ENCODE results near the gene TOMM40.
"Not testable (repeated sequence)": the region's sequence is repeated elsewhere in the genome, so short reads cannot be mapped to it uniquely, and the experiment has no call there.

TOMM40 gene

DNA sequence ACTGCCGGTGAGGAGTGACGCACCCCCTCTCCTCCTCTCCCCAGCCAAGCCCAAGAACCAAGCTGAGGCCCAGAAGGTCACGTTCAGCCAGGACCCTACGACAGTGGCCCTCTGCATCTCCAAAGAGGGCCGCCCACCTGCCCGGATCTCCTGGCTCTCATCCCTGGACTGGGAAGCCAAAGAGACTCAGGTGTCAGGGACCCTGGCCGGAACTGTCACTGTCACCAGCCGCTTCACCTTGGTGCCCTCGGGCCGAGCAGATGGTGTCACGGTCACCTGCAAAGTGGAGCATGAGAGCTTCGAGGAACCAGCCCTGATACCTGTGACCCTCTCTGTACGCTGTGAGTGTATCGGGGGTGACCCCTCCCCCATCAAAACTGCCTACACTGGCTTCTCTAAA lies 19.2 kb upstream of the TOMM40 start:
- no peak for DNase-seq (ENCODE audit: low read depth, low spot score)

DNA sequence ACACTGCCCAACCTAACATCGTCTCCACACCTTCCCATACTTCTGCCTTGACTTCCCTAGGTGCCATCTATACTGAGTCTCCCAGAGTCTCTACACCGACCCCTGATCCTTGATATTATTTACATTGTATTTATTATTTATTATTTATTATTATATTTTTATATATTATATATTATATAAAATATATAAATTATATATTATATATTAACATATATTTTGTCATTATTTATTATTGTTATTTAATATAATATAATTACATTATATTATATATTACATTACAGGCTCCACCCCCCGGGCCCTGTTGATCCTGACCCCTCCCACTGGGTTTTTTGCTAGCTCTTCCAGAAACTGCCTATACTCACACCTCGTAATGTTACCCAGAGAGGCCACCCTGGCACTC lies 18.4 kb upstream of the TOMM40 start:
- DNase-seq (ENCODE audit: low read depth, low spot score) = no peak

DNA sequence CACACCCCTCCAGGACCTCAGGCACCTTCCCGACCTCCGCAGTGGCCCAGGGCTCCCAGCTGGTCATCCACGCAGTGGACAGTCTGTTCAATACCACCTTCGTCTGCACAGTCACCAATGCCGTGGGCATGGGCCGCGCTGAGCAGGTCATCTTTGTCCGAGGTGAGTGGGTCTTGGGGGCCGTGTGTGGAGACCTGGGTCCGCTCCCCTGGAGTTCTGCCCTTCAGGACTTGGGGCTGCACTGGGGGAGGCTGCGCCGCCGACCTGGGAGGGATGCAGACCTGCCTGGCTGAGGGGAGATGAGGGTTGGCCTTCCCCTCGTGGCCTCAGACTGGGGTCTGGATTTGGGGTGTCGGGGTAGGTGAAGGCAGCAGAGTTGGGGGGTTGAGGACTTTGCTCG lies 16.7 kb upstream of the TOMM40 start:
- DNase-seq (ENCODE audit: low read depth, low spot score) = no peak

DNA sequence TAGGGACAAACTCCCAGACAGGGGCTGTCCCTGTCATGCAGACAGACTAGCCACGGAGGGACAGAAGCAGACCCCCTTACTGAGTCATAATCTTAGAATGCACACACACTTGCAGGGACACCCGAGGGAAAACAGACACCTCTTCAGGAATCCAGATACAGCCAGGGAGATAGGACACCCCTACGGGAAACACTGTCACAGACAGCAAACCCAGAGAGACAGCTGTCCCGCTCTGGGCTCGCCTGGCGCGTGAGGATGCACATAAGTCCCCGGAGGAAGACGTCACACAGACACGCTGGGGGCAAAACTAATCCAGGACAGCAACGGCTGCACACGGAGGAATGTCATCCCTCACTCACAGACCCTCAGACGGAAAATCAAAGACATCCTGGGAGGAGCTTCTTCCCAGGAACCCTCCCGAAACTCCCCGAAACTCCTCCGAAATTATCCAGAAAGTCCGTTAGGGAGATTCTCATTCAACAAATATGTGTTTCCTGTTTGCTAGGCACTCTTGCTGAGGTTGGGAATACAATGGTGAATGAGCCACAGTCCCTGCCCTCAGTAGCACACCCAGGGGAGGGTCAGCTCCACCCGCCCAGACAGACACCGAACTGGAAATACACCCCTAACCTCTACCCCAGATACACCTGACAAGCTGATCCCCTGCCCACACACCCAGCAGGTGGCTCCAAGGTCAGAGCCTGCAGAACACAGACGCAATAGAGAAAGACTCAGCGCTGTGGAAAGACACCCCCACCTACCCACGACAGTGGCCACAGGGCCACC lies 15.2 kb upstream of the TOMM40 start:
- no peak for DNase-seq (ENCODE audit: low read depth, low spot score)

DNA sequence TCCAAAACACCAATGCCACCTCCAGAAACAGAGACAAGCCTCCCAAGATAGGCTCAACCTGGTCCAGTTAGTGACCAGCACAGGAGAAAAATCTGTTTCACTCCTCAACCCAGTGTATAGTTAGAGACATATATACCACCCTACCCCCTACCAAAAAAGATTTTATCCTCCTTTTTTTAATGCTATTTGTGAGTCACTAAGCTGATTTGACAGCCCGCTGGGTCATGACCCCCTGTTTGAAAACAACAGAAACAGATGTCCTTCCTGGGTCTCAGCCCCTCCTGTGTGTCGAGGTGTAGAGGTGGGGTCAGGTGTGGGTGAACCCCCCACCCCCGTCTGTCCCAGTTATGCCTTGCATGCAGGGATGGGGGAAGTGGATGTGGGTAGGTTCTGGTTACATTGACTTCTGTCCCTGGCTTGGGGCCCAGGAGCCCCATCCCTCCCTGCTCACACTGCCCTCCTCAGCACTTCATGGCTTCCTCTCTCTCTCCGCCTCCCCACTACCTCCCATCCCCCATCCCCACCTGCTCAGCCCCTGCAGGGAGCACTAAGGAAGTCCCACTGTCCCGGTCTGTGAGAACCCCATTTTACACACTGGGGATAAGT lies 14.0 kb upstream of the TOMM40 start:
- no peak for DNase-seq (ENCODE audit: low read depth, low spot score)

DNA sequence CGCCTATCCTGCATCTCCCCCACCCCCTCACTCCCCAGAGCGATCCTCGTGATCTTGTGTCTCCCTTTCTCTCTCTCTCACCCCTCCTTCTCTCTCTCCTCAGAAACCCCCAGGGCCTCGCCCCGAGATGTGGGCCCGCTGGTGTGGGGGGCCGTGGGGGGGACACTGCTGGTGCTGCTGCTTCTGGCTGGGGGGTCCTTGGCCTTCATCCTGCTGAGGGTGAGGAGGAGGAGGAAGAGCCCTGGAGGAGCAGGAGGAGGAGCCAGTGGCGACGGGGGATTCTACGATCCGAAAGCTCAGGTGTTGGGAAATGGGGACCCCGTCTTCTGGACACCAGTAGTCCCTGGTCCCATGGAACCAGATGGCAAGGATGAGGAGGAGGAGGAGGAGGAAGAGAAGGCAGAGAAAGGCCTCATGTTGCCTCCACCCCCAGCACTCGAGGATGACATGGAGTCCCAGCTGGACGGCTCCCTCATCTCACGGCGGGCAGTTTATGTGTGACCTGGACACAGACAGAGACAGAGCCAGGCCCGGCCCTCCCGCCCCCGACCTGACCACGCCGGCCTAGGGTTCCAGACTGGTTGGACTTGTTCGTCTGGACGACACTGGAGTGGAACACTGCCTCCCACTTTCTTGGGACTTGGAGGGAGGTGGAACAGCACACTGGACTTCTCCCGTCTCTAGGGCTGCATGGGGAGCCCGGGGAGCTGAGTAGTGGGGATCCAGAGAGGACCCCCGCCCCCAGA lies 12.8 kb upstream of the TOMM40 start:
- no peak for DNase-seq (ENCODE audit: low read depth, low spot score)

DNA sequence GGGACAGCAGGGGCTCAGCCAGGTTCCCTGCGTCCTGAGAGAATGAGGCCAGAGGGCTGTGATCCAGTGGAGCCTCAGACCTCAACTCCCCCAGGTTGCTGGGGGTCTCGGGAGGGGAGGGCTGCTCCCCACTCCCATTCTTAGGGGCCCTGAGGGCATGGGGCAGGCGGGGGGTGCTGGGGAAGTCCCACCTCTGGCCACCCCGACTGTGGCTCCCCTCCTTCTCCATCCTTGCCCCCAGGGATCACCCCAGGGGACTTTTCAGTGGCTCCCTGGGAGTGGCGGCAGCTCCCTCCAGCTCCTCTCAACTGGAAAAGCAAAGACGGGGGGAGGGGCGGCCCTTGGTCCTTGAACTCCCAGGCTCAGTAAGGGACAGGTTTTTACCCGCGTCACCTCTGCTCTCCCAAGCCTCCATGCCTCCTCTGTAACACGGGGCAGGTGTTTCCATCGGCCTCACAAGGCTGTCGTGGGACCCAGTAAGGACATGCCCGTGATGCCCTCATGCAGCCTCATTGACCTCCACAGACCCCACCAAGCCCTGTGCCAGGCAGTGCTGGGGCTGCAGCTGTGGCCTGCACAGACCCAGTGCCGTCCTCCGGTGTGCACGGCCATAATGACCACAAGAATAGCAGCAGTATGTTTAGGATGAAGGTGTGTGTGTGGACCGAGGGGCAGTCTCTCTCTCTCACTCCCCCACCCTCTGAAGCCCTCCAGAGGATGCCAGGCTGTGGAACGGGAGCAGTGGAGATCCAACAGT lies 11.6 kb upstream of the TOMM40 start:
- no peak for DNase-seq (ENCODE audit: low read depth, low spot score)

DNA sequence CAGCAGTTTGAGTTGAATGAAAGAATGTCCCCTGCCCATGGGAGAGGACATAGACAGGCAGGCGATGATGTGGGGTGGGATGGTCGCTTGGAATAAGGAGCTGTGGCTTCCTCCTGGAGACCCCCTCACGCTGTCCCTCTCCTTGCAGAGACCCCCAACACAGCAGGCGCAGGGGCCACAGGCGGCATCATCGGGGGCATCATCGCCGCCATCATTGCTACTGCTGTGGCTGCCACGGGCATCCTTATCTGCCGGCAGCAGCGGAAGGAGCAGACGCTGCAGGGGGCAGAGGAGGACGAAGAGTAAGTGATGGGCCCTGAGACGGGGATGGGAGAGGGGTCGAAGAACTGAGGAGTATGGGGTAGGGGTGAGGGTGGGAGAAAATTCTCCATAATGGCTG lies 9.0 kb upstream of the TOMM40 start:
- DNase-seq (ENCODE audit: low read depth, low spot score) = no peak

DNA sequence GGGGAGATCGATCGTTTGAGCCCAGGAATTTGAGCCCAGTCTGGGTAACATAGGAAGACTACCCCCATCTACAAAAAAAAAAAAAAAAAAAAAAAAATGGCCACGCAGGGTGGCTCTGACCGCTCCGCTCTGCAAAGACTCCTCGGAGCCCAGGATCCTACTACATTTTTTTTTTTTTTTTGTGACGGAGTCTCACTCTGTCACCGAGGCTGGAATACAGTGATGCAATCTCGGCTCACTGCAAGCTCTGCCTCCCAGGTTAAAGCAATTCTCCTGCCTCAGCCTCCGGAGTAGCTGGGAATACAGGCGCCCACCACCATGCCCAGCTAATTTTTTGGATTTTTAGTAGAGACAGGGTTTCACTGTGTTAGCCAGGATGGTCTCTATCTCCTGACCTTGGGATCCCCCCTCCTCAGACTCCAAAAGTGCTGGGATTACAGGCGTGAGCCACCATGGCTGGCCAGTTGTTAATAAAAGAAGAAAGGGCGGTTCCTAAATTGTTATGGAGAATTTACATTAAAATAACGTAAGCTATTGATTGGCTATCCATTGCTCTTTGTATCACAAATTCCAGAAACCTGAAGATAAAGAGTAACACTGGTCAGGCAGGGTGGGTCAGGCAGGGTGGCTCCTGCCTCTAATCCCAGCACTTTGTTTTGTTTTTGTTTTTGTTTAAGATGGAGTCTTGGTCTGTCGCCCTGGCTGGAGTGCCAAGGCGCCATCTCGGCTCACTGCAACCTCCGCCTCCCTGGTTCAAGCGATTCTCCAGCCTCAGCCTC lies 8.2 kb upstream of the TOMM40 start:
- not testable (repeated sequence) for DNase-seq (ENCODE audit: low read depth, low spot score)

DNA sequence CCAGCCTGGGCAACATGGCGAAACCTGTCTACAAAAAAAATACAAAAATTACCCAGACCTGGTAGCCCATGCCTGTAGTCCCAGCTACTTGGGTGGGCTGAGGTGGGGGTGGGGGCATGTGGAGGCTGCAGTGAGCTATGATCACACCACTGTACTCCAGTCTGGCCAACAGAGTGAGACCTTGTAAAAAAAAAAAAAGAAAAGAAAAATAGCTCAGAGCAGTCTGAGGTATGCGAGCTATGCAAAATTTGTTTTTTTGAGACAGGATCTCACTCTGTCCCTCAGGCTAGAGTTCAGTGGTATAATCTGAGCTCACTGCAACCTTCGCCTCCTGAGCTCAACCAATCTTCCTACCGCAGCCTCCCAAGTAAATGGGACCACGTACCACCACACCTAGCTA lies 7.1 kb upstream of the TOMM40 start:
- DNase-seq (ENCODE audit: low read depth, low spot score) = no peak

DNA sequence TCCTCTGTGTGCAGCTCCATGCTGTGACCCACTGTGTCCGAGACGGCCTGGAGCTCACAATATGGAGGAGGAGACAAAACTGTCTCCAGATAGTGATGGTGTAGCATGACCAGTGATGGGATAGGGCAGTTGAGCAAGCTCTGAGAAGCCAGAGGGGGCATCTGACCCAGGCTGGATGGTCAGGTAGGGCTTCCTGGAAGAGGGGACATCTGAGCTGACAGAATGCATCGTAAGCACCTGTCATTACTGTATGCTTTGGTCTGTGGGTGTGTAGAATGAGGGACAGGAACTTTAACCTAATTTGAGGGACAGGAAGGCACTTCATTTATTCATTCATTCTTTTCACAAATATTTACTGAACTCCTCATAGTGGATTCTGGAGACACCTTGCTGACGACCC lies 6.5 kb upstream of the TOMM40 start:
- DNase-seq (ENCODE audit: low read depth, low spot score) = no peak

DNA sequence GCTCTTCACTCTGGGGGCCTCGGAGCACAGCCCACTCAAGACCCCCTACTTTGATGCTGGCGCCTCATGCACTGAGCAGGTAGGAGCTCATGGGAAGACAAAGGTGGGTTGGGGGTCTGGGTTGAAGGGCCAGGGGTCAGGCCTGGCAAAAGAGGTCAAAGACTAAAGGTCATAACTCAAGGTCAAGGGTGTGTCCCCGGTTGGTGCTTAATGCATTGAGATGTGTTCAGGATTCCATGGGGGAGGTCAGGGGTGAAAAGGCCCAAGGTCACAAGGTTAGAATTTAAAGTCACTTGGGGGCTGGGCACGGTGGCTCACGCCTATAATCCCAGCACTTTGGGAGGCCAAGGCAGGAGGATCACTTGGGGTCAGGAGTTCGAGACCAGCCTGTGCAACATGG lies 4.9 kb upstream of the TOMM40 start:
- DNase-seq (ENCODE audit: low read depth, low spot score) = no peak

DNA sequence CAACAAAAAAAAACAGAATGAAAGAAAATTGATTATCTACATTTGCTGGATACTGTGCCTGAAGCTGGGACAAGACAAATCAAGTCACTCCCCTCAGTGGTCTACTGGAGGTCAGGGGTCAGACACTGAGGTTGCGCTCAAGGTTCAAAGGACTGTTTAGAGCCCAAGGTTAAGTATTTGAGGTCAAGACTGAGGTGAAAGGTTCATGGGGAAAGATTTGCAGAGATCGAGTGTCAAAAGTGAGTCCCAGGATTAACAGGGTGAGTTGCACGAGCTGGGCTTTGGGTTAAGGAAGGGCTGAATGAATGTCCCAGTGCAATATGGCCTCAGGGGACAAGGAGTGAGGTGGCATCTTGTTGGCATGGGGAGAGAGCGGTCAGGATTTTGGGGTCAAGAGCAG lies 3.4 kb upstream of the TOMM40 start:
- DNase-seq (ENCODE audit: low read depth, low spot score) = no peak

DNA sequence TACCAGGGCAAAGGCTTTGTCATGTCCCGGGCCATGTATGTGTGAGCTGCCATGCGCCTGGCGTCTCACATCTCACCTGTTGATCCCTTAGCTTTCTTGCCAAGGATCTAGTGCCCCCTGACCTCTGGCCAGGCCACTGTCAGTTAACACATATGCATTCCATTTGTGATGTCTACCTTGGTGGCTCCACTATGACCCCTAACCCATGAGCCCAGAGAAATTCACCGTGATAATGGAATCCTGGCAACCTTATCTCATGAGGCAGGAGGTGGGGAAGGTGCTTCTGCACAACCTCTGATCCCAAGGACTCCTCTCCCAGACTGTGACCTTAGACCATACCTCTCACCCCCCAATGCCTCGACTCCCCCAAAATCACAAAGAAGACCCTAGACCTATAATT lies 2.7 kb upstream of the TOMM40 start:
- not testable (repeated sequence) for DNase-seq (ENCODE audit: low read depth, low spot score)

DNA sequence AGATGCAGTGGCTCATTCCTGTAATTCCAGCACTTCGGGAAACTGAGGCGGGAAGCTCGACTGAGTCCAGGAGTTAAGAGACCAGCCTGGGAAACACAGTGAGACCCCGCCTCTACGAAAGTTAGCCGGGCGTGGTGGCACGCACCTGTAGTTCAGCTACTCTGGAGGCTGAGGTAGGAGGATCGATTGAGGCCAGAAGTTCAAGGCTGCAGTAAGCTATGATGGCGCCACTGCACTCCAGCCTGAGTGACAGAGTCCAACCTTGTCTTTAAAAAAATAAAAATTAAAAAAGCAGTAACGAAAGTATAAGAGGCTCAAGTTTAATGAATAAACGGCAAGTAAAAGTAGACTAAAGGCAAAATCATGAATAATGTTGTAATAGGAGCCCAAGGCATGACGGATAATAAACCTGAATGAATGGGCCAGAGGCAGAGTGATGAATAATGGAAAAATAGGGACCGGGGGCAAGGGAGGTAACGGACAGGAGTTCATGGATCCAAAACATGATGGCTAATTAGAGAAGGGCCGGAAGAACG lies 1.2 kb upstream of the TOMM40 start:
- DNase-seq (ENCODE audit: low read depth, low spot score) = no peak

DNA sequence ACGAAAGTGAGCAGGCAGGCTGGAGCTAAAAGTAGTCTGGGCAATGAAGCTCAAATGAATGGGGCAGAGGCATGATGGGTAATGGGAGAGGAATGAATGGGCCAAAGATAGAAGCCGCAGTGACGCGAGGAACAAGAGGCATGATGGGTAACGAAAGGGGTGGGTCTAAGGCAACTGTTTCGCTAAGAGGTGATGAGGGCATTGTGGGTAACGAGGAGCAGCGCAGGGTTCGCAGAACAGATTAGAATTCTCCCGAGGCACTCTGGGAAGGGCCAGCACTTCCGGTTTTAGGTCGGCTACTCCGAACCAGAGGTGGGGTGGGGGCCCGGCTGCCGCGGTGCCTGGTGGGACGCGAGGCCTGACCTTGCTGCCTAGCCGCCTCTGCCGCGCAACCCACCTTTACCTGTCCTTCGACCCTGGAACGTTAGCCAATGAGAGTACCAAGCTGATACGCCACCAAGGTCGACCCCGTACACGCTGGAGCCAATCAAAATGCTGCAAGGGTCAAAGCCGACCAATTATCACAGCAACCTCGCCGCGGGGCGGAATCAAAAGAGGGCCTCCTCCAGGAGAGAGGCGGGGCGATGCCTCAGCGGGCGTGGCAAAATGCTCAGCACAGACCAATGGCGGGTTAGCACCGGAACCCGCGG lies 563 bp upstream of the TOMM40 start:
- peak; percentile 100 for DNase-seq (ENCODE audit: low read depth, low spot score)

DNA sequence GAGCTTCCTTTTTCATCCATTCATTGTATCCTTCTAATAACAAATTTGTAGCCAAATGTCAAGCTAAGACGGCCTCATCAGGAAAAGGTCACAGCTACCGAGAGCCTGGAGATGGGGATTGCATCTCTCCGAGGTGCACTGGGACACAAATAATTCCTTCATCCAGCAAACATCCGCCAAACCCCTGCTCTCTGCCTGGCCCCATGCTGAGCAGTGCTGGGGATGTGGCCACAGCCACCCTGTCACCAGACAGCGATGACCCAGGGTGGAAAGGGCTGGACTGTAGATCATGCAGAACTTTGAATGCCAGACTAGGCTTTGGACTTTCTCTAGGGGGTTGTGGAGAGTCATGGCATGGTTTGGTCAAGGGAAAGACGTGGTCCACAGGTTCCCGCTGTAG lies 1.9 kb downstream of the TOMM40 start:
- no peak for DNase-seq (ENCODE audit: low read depth, low spot score)

DNA sequence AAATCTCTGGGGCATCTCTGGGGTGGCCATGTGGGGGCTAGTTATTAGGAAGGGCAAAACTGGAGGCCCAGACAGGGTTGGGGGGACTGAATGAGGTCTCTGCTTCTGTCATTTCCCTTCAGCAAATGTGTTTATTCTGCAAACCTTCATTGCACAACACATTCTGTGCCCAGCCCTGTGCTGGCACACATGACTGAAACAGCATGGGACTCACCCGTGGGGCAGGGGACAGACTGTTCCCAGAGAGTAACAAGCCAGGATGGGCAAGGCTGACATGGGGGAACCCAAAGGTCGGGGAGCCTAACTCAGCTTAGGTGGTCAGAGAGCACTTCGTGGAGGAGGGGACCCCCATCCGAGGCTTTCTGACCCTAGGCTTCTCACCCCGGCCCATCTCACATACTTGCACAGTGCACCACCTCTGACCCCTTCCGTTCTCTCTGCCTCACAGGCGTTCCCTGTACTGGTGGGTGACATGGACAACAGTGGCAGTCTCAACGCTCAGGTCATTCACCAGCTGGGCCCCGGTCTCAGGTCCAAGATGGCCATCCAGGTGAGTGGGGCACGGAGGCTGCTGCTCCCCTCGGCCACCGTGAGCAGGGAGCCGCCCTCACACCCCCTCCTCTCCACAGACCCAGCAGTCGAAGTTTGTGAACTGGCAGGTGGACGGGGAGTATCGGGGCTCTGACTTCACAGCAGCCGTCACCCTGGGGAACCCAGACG lies 2.4 kb downstream of the TOMM40 start:
- no peak for DNase-seq (ENCODE audit: low read depth, low spot score)

DNA sequence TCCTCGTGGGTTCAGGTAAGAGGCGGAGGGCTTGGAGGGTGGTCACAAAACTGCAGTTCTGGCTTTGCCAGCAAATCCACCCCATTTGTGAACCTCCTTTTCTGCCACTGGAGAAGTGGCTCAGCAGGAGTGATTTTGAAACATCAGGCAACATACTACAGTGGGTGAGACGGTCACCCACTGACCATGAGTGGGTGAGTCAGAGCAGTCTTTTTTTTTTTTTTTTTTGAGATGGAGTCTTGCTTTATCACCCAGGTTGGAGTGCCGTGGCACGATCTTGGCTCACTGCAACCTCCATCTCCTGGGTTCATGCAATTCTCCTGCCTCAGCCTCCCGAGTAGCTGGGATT lies 3.0 kb downstream of the TOMM40 start:
- DNase-seq (ENCODE audit: low read depth, low spot score) = no peak

DNA sequence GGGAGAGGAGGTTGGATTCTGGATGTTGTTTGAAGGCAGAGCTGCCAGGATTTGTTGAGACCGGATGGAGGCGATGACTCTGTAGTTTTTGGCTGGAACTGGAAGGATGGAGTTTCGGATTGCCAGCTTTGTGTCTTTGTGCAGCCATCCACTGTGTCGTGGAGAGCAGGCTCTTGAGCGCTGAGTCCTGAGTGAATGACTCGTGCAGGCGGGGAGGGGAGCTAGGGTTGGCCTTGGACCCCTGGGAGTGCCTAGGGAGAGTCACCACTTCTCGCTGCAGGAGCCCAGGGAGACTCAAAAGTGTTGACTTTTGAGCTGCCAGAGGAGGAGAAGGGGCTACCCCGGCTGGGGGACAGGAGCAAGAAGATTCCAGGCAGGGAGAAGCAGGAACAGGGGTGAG lies 3.9 kb downstream of the TOMM40 start:
- no peak for DNase-seq (ENCODE audit: low read depth, low spot score)
